ENCODE measurements around the gene JAK2. TPM values are rescaled to one million over a fixed set of nuclear protein-coding genes. Genes with fewer than 3 reads are reported as not detected.

Gene JAK2
- total and polyA plus RNA-seq, 12 donors: 2.3 to 95.6 (median 32.9) TPM

DNA sequence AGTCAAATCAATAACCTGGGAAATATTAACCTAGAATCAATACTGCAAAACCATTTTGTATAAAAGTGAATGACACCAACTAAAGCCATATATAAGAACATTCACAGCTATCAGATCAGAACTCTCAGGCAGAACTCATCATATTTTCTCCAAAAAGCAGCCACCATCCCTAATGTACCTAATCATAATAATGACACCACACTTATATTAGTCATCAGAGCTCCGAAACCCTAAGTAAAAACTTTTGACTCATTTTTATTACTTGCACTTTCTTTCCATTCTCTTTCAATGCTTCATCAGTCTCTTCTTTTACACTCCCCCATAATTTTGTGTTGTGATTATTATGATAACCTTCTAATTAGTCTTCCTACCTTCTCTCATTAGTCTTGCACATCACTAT, 155.1 kb downstream of the JAK2 start:
- 93 to 100% methylated on average over 1 of the region's 1 CpG for WGBS, 2 donors
- no peak for ATAC-seq
- H3K27me3 ChIP-seq: no peaks in the 10 kb centered on the region
- no peak for DNase-seq
- H3K27ac ChIP-seq: no peak overlapping the region
- TF ChIP-seq, protein P1, sequence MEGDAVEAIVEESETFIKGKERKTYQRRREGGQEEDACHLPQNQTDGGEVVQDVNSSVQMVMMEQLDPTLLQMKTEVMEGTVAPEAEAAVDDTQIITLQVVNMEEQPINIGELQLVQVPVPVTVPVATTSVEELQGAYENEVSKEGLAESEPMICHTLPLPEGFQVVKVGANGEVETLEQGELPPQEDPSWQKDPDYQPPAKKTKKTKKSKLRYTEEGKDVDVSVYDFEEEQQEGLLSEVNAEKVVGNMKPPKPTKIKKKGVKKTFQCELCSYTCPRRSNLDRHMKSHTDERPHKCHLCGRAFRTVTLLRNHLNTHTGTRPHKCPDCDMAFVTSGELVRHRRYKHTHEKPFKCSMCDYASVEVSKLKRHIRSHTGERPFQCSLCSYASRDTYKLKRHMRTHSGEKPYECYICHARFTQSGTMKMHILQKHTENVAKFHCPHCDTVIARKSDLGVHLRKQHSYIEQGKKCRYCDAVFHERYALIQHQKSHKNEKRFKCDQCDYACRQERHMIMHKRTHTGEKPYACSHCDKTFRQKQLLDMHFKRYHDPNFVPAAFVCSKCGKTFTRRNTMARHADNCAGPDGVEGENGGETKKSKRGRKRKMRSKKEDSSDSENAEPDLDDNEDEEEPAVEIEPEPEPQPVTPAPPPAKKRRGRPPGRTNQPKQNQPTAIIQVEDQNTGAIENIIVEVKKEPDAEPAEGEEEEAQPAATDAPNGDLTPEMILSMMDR (IDR thresholded peaks at IDR 0.05): no peak
- intact Hi-C loops (cut with DNase I): no loop called here
- peaks cover 0 to 60% (median 17%) of the 10 kb centered on the region in 11 donors for H3K9me3 ChIP-seq
- peaks cover 0 to 30% (median 15%) of the 10 kb centered on the region in 9 donors for H3K36me3 ChIP-seq
- H3K4me1 ChIP-seq: no peaks in the 10 kb centered on the region
- H3K4me3 ChIP-seq: no peak overlapping the region

DNA sequence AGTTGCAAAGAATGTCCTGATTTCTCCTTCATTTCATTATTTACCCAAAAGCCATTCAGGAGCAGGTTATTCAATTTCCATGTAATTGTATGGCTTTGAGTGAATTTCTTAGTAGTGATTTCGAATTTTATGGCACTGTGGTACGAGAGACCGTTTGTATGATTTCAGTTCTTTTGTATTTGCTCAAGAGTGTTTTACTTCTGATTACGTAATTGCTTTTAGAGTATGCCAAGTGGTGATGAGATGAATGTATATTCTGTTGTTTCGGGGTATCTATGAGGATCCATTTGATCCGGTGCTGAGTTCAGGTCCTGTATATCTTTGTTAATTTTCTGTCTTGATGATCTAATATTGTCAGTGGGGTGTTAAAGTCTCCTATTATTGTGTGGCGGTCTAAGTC, 159.1 kb downstream of the JAK2 start:
- TF ChIP-seq, protein P1 (IDR thresholded peaks at IDR 0.05): no peak
- intact Hi-C loops (cut with DNase I): no loop called here
- Histone ChIP-seq H3K36me3 (peaks cover 0 to 69% (median 24%) of the 10 kb centered on the region in 9 donors), H3K4me1 (no peaks in the 10 kb centered on the region), H3K27me3 (no peaks in the 10 kb centered on the region), H3K4me3 (no peak overlapping the region), H3K9me3 (peaks cover 0 to 44% (median 11%) of the 10 kb centered on the region in 11 donors), H3K27ac (no peak overlapping the region)
- DNase-seq: no peak
- no peak for ATAC-seq
- 92 to 98% methylated on average over 7 of the region's 7 CpGs for WGBS, 2 donors

DNA sequence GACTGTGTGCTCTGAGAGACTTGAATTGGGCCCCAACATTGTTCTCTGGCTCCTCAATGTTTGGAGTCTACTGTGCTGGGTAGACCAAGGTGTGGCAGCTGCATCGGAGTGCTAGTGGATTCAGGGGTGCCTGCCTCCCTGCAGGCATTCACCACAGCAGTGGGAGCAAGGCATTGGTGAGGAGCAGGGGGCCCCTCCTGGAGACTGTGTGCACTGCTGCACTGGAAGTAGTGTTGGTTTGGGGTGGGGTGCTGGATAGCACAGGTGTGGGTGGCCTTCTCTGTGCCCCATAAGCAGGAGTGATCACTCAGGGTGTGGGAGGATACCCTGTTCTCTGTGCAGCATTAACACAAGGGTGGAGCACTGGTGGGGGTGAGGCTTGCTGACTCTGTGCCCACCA, 161.2 kb downstream of the JAK2 start:
- ATAC-seq: no peak

More for the DNA sequence above, 161.2 kb downstream of the JAK2 start:
- Histone ChIP-seq H3K4me1 (no peaks in the 10 kb centered on the region), H3K9me3 (peaks cover 0 to 58% (median 11%) of the 10 kb centered on the region in 11 donors), H3K27me3 (no peaks in the 10 kb centered on the region), H3K4me3 (no peak overlapping the region), H3K36me3 (peaks cover 0 to 71% (median 24%) of the 10 kb centered on the region in 9 donors), H3K27ac (no peak overlapping the region)
- intact Hi-C loops (cut with DNase I): no loop called here
- no peak for DNase-seq
- TF ChIP-seq, protein P1 (IDR thresholded peaks at IDR 0.05): no peak
- 100% methylated on average over 1 of the region's 1 CpG for WGBS, 2 donors

Other genes with a start within 250 kb of the JAK2 start
- gene AK3, start 244.1 kb upstream of the JAK2 start, total RNA-seq: 100 to 1,000 TPM; 125 to 217 (median 146) TPM
- 10 to 100 TPM; 32.9 to 35.8 TPM for gene AK3, start 244.1 kb upstream of the JAK2 start, polyA plus RNA-seq
- gene RCL1, start 192.3 kb upstream of the JAK2 start, total RNA-seq: 1 to 10 TPM; 4.8 to 9.9 (median 6.8) TPM
- gene RCL1, start 192.3 kb upstream of the JAK2 start, polyA plus RNA-seq: 1 to 10 TPM; 5.3 to 7.2 TPM
- gene INSL6, start 200.4 kb downstream of the JAK2 start, total RNA-seq: not detected
- gene INSL6, start 200.4 kb downstream of the JAK2 start, polyA plus RNA-seq: not detected
- gene INSL4, start 246.1 kb downstream of the JAK2 start, total RNA-seq: not detected
- not detected for gene INSL4, start 246.1 kb downstream of the JAK2 start, polyA plus RNA-seq

All from heart right ventricle (tissue), 16 donors.